Stimulated activated CD4-positive, alpha-beta T cell treated with anti-CD3 and anti-CD28 coated beads, Interleukin-12 subunit alpha, Interleukin-12 subunit beta, amount 100 ng/mL, for 24 hours (primary cell): ENCODE measurements around the gene LRRC66.
A peak's percentile ranks its signal among the peaks of the same experiment; 100 is the strongest.

ENCODE experiments used
- DNase-seq, 2 experiments: peaks; one replicate each; pipeline ENCODE4 v3.0.0-alpha.2; 2020; ENCODE audit warnings: low read depth in 2 of 2

LRRC66 gene

GRCh38 chr4:52019936-52020657 lies at the start of gene LRRC66:
Gene LRRC66 (minus strand): TSS chr4:52020363. CDS start chr4:52017613, 2,750 bp downstream.
- no peak for DNase-seq

GRCh38 chr4:52069571-52069970 lies 49.4 kb upstream of the LRRC66 start:
- DNase-seq: no peak

GRCh38 chr4:52059372-52059771 lies 39.2 kb upstream of the LRRC66 start:
- DNase-seq: no peak

- no peak for DNase-seq
Observed at GRCh38 chr4:52058275-52058674, 38.1 kb upstream of the LRRC66 start.

- DNase-seq: no peak
Observed at GRCh38 chr4:52057196-52057595, 37.0 kb upstream of the LRRC66 start.

GRCh38 chr4:52054254-52054653 lies 34.1 kb upstream of the LRRC66 start:
- DNase-seq: no peak

GRCh38 chr4:52052475-52052780 lies 32.3 kb upstream of the LRRC66 start:
- DNase-seq: no peak

GRCh38 chr4:52051615-52052474 lies 31.7 kb upstream of the LRRC66 start:
- no peak for DNase-seq

- no peak for DNase-seq
Observed at GRCh38 chr4:52051213-52051614, 31.1 kb upstream of the LRRC66 start, which contains the start of gene SPATA18. Gene SPATA18 (plus strand): TSS chr4:52051304. CDS start chr4:52051705, 401 bp downstream.

GRCh38 chr4:52049266-52049665 lies 29.1 kb upstream of the LRRC66 start:
- DNase-seq: no peak

GRCh38 chr4:52045028-52045427 lies 24.9 kb upstream of the LRRC66 start:
- DNase-seq: no peak

GRCh38 chr4:52038103-52038912 lies 18.1 kb upstream of the LRRC66 start, which contains the start of gene SGCB:
Gene SGCB (minus strand): TSS chr4:52038299. CDS start chr4:52038259, 40 bp downstream.
- DNase-seq: peak; percentile 54 to 65

GRCh38 chr4:52037689-52038102 lies 17.5 kb upstream of the LRRC66 start:
- DNase-seq: no peak

GRCh38 chr4:52036886-52037530 lies 16.8 kb upstream of the LRRC66 start:
- DNase-seq: no peak

- DNase-seq: no peak
Observed at GRCh38 chr4:52035190-52035589, 15.0 kb upstream of the LRRC66 start.

- DNase-seq: no peak
Observed at GRCh38 chr4:52032005-52032404, 11.8 kb upstream of the LRRC66 start.

- DNase-seq: no peak
Observed at GRCh38 chr4:52028970-52029369, 8.8 kb upstream of the LRRC66 start.

GRCh38 chr4:52017814-52018213 lies 2.3 kb downstream of the LRRC66 start:
- DNase-seq: no peak

GRCh38 chr4:52016981-52017380 lies 3.2 kb downstream of the LRRC66 start:
- DNase-seq: no peak

- DNase-seq: no peak
Observed at GRCh38 chr4:52015366-52015765, 4.8 kb downstream of the LRRC66 start.

- DNase-seq: no peak
Observed at GRCh38 chr4:52014903-52015302, 5.3 kb downstream of the LRRC66 start.

GRCh38 chr4:52012651-52013050 lies 7.5 kb downstream of the LRRC66 start:
- no peak for DNase-seq
